DMS79 treated with DMSO at 0.1 percent for 48 hours (cell line): Measurements from ENCODE around the gene BSG.
"Not testable (repeated sequence)": the region's sequence is repeated elsewhere in the genome, so short reads cannot be mapped to it uniquely, and the experiment has no call there.

ENCODE experiments used
- DNase-seq: peaks from one replicate; lab custom pipeline; 2025; lab: John Stamatoyannopoulos, UW

The BSG gene

GRCh38 chr19:604355-604754 lies 32.0 kb downstream of the BSG start:
- no peak for DNase-seq

GRCh38 chr19:605061-605971 lies 32.9 kb downstream of the BSG start:
- not testable (repeated sequence) for DNase-seq

GRCh38 chr19:607301-608154 lies 35.1 kb downstream of the BSG start:
- DNase-seq, result no peak

- DNase-seq, result no peak
These were observed 36.0 kb downstream of the BSG start for GRCh38 chr19:608155-609003.

GRCh38 chr19:609004-609346 lies 36.6 kb downstream of the BSG start:
- DNase-seq, result no peak

- DNase-seq, result no peak
These were observed 37.8 kb downstream of the BSG start for GRCh38 chr19:610071-610800.

DNA sequence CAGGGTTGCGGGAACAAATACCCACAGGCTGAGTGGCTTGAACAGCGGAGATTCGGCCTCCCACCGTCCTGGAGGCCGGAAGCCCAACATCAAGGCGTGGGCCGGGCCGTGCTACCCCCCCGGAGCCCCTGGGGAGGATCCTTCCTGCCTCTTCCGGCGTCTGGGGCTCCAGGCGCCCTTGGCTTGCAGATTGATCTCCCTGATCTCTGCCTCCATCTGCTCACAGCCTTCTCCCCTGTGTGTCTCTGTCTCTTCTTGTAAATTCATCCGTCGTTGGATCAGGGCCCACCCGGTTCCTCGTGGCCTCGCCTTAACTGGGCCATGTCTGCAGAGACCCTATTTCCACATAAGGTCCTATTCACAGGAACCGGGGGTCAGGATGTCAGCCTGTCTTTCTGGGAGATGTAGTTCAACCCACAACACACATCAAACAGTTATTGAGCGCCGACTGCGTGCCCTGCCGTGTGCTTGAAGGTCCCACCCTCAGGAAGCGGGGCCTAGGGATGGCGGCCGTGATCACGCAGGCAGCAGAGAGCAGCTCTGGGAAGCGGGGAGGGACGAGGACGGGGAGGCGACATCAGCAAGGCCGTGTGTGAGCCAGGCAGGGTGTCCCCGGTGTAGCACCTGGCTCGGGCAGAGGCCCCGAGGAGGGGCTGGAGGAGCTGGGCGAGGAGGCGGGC lies 38.5 kb downstream of the BSG start:
- DNase-seq, result no peak

DNA sequence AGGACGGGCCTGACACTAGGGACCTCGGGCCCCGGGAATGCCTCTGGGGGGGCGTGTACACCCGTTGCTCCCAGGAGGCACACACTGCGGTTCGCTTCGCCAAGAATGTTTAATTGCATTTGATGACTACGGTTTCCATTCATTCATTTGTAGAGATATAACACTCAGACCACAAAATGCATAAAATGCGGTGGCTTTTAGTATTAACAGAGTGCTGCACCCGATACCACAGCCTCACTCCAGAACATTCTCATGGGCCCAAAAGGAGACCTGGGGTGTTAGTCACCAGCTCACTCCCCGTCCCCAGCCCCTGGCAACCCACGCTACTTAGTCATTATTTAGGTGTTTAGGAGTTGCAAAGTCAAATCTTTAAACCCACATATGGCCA lies 39.1 kb downstream of the BSG start:
- no peak for DNase-seq

DNA sequence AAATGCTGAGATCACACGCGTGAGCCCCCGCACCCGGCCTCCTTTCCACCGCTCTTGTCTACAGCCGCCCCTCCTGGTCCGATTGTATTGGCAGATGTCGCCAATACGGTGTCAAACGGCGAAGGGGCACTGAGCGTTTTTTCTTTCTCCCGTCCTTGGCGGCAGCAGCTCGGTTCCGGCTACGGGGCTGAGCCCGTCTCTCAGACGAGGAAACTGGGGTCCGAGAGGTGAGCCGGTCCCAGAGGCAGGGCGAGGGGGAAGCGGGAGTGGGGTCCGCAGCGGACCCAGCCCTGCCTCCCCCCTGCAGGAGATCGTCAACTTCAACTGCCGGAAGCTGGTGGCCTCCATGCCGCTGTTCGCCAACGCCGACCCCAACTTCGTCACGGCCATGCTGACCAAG lies 40.5 kb downstream of the BSG start:
- DNase-seq, result no peak

DNA sequence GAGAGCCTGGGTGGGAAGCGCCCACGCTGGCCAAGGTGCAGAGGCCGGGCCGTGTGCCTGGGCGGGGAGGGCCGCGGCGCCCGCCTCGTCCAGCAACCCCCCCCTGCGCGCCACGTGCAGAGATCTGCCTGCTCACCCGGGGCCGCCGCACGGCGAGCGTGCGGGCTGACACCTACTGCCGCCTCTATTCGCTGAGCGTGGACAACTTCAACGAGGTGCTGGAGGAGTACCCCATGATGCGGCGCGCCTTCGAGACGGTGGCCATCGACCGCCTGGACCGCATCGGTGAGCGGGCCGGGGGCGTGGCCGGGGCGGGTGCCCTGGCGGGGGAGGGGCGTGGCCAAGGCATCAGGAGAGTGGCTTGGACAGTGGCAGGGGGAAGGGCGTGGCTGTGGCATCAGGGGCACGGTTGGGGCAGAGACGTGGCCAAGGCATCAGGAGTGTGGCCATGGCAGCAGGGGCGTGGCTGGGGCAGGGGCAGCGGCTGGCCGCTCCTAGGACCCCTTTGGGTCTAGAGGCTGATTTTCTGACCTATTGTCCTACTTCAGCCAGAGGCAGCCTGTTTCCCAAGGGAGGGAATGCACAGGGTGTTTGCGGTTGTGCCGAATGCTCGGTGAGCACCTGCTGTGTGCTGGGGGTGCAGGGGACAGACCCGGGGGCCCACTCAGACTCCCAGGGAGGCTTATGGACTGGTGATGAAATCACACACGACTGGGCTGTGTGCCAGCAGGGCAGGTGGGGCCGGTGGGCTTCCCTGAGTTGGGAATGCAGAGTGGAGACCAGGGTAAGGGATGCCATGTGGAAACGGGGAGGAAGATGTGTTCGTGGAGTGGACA lies 41.6 kb downstream of the BSG start:
- DNase-seq, result no peak

- no peak for DNase-seq
These were observed 43.2 kb downstream of the BSG start for GRCh38 chr19:615619-616018.

GRCh38 chr19:616062-616700 lies 43.8 kb downstream of the BSG start:
- DNase-seq, result no peak

DNA sequence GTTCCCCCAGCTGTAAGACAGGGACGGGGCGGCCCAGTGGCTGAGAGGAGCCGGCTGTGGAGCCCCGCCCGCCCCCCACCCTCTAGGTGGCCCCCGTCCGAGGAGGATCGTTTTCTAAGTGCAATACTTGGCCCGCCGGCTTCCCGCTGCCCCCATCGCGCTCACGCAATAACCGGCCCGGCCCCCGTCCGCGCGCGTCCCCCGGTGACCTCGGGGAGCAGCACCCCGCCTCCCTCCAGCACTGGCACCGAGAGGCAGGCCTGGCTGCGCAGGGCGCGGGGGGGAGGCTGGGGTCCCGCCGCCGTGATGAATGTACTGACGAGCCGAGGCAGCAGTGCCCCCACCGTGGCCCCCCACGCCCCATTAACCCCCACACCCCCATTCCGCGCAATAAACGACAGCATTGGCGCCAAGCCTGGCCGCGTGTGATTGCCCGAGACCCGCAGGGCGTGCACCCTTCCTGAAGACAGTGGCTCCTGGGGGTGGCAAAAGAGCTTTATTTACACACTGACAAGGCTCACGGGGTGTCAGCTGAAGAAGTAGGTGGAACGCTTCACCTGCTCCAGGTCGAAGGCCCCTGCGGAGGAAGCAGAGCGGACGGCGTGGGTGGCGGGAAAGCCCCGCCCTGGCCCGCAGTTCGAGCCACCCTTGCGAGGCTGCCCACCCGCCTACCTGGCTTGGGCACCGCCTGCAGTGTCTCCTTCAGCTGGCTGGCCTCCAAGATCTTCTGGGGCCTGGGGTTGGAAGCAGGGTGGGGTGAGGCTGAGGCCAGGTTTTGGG lies 44.5 kb downstream of the BSG start:
- no peak for DNase-seq

- no peak for DNase-seq
These were observed 45.3 kb downstream of the BSG start for GRCh38 chr19:617551-618246.

- DNase-seq, result no peak
These were observed 45.8 kb downstream of the BSG start for GRCh38 chr19:618247-618619.

GRCh38 chr19:618674-619285 lies 46.4 kb downstream of the BSG start:
- no peak for DNase-seq

- no peak for DNase-seq
These were observed 47.0 kb downstream of the BSG start for GRCh38 chr19:619286-620002.
